Endothelial cell of umbilical vein (primary cell): ENCODE measurements around the gene FMNL2.

Source experiments
- CTCF ChIP-seq, 2 donors: IDR thresholded peaks; 1 replicate in 1 of 2; 2 replicates in 1 of 2; pipeline ENCODE4 v1.5.1; 2011; ENCODE audit warnings: low read length in 2 of 2, mild to moderate bottlenecking in 2 of 2, moderate library complexity in 2 of 2, control low read depth in 1 of 2, inconsistent platforms in 1 of 2, low read depth in 1 of 2; ENCODE audit not compliant: insufficient read depth in 1 of 2; ENCODE audit errors: extremely low read depth in 1 of 2
- EZH2 ChIP-seq: IDR thresholded peaks from 2 replicates; pipeline ENCODE4 v1.6.1; 2012; ENCODE audit warnings: borderline replicate concordance, low read depth, mild to moderate bottlenecking, moderate library complexity, low read length, inconsistent platforms; ENCODE audit not compliant: severe bottlenecking
- JUN ChIP-seq: IDR thresholded peaks from 2 replicates; pipeline ENCODE4 v1.6.1; 2011; ENCODE audit warnings: borderline replicate concordance, low read depth; ENCODE audit not compliant: insufficient read length, insufficient read depth
- MAX ChIP-seq: IDR thresholded peaks from 2 replicates; pipeline ENCODE4 v1.6.1; 2011; ENCODE audit not compliant: insufficient read depth, insufficient read length
- POLR2A ChIP-seq: IDR thresholded peaks from 2 replicates; pipeline ENCODE4 v1.6.1; 2012; ENCODE audit warnings: low read depth, mild to moderate bottlenecking, control low read depth, low read length

GRCh38 chr2:152582081-152582480 lies 247.1 kb downstream of the FMNL2 start:
- TF ChIP-seq EZH2 (no peak), POLR2A (no peak), JUN (no peak), CTCF (IDR thresholded peaks at IDR 0.05; ENCODE audit: extremely low read depth in 1 of 2, insufficient read depth in 1 of 2, low read depth in 1 of 2, low read length in 2 of 2) (no peak), MAX (no peak)
